Esophagus (tissue), 2 donors: ENCODE measurements around the gene CHPF. TPM values are rescaled to one million over a fixed set of nuclear protein-coding genes. Genes with fewer than 3 reads are reported as not detected.

Experiments used
- H3K27ac ChIP-seq, 2 donors: one replicate each; pipeline ENCODE4 v1.5.1; 2013; ENCODE audit warnings: low read depth in 2 of 2, mild to moderate bottlenecking in 2 of 2, inconsistent platforms in 1 of 2, low read length in 1 of 2, moderate library complexity in 1 of 2
- H3K27me3 ChIP-seq, 2 donors: one replicate each; pipeline ENCODE4 v1.6.1; 2013; ENCODE audit warnings: low read length in 2 of 2, control low read depth in 1 of 2, mild to moderate bottlenecking in 1 of 2; ENCODE audit not compliant: insufficient read depth in 2 of 2, control insufficient read depth in 1 of 2
- H3K36me3 ChIP-seq, 2 donors: one replicate each; pipeline ENCODE4 v1.6.1; 2013; ENCODE audit warnings: low read length in 1 of 2; ENCODE audit not compliant: control insufficient read depth in 2 of 2, insufficient read depth in 2 of 2
- H3K4me1 ChIP-seq, 2 donors: one replicate each; pipeline ENCODE4 v1.6.1; 2013; ENCODE audit warnings: low read length in 1 of 2; ENCODE audit not compliant: control insufficient read depth in 2 of 2, insufficient read depth in 2 of 2
- H3K4me3 ChIP-seq, 2 donors: one replicate each; pipeline ENCODE4 v1.5.1; 2013; ENCODE audit warnings: low read length in 2 of 2, mild to moderate bottlenecking in 2 of 2, low read depth in 1 of 2, moderate library complexity in 1 of 2
- H3K9me3 ChIP-seq, 2 donors: one replicate each; pipeline ENCODE4 v1.6.1; 2013; ENCODE audit warnings: mild to moderate bottlenecking in 2 of 2, low read depth in 1 of 2, low read length in 1 of 2, moderate library complexity in 1 of 2; ENCODE audit not compliant: control insufficient read depth in 2 of 2, insufficient read depth in 1 of 2
- WGBS, 2 donors: extraction: QIAGEN DNeasy Blood & Tissue Kit; methylation state at CpG; one replicate each; pipeline ENCODE4 v1.1.7; 2013; 5-methylcytosine and 5-hydroxymethylcytosine counted together
- polyA plus RNA-seq, 2 donors: library from polyadenylated mRNA; stranded (reverse); fragments of 200-250 nt; gene quantifications; one replicate each; pipeline ENCODE4 v1.2.3, GENCODE V29; 2013
- donor health status: healthy with polysubstance abuse.
- donor health status: Bipolar disorder and iron deficiency.

The CHPF gene
- 10 to 100 TPM; 10.1 to 20.2 TPM for polyA plus RNA-seq

DNA sequence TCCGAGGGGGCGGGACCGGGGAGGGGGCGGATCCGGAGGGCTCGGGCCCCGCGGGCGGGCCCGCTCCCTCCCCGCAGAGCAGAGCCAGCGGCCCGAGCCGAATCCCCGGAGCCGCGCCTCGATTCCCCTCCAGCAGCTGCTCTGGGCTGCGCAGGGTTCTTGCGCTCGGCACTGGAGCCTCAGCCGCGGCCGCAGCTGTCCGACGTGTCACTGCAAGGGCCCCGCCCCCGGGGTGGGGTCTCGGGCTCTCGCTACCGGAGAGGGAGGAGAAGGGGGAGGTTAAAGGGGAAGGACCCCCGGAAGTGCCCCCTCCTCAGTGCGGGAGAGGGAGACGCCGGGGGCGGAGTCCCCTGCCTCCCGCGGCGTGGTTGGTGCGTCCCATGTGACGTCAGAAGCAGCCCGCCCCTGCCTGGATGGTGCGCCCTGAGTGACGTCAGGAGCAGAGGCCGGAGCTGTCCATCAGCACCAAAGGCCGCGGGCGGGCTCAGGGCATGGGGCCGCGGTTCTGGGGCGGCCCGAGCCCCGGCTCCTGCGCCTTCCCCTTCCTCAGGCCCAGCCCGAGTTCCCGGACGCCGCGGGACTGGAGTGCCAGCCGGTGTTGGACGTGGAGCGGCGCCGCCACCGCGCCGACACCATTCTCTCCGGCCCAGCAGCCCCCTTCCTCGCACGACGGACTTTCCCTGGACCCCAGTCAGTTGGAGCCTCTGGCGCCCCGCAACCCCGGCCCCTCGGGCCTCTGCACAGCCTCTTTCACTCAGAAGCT is at the start of gene CHPF, which contains the start of gene TMEM198:
Gene CHPF, minus strand, starts transcription at position 214 of the 763 bp plus-strand sequence. CDS start 271 bp downstream, outside the sequence.
Gene TMEM198, plus strand, starts transcription at position 433 of the 763 bp plus-strand sequence. CDS start 700 bp downstream, outside the sequence.
- no peaks in the 10 kb centered on the region for H3K9me3 ChIP-seq
- H3K4me1 ChIP-seq = peaks cover 0 to 15% of the 10 kb centered on the region in 2 donors
- no peaks in the 10 kb centered on the region for H3K27me3 ChIP-seq
- 1% methylated on average over 66 to 75 of the region's 75 CpGs for WGBS, 2 donors
- H3K4me3 ChIP-seq = peak within 1 kb of the TSS; percentile 66 to 70
- H3K36me3 ChIP-seq = peaks cover 0 to 22% of the 10 kb centered on the region in 2 donors
- H3K27ac ChIP-seq = peak within 1 kb of the TSS; percentile 88 to 92

GRCh38 chr2:219593154-219593553 is 49.5 kb upstream of the CHPF start:
- H3K4me3 ChIP-seq = no peak overlapping the region
- WGBS, 2 donors = 84 to 88% methylated on average over 2 of the region's 2 CpGs
- H3K4me1 ChIP-seq = no peaks in the 10 kb centered on the region
- no peaks in the 10 kb centered on the region for H3K36me3 ChIP-seq
- no peaks in the 10 kb centered on the region for H3K9me3 ChIP-seq
- H3K27ac ChIP-seq = no peak overlapping the region
- H3K27me3 ChIP-seq = no peaks in the 10 kb centered on the region

DNA sequence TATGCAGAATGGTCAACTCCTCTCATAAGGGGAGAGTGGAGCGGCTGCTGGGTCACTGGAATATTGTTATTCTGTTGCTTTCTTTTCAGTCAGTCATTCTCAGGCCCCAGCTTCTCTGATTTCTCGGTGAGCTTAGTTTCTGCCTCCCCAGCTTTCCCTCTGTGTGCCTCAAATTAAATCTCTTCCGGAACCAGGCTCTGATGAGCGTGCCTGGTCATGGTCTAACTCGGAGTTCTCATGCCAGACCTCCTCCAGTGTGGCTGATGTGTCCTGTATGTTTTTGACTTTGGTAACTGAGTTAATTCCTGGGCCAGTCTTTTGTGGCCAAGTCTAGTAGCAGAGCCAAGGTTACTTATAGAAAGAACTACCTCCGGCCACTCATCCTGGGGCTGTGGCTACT is 49.1 kb upstream of the CHPF start:
- no peaks in the 10 kb centered on the region for H3K36me3 ChIP-seq
- H3K27me3 ChIP-seq = no peaks in the 10 kb centered on the region
- WGBS, 2 donors = 65 to 75% methylated on average over 6 of the region's 6 CpGs
- H3K4me3 ChIP-seq = no peak overlapping the region
- no peak overlapping the region for H3K27ac ChIP-seq
- no peaks in the 10 kb centered on the region for H3K9me3 ChIP-seq
- H3K4me1 ChIP-seq = no peaks in the 10 kb centered on the region

DNA sequence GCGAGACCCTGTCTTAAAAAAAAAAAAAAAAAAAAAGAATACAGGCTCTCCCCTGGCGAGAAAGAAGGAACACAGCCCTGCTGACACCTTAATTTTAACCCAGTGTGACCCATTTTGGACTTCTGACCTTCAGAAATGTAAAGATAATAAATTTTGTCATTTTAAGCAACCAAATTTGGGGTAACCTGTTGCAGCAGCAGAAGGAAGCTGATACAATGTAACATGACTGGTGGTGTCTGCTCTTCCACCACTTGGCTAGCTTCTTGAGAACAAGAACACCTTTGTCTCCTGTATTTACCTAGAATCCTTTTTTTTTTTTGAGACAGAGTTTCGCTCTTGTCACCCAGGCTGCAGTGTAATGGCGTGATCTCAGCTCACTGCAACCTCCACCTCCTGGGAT is 47.5 kb upstream of the CHPF start:
- Histone ChIP-seq H3K4me3 (no peak overlapping the region), H3K27me3 (no peaks in the 10 kb centered on the region), H3K36me3 (no peaks in the 10 kb centered on the region), H3K9me3 (no peaks in the 10 kb centered on the region), H3K4me1 (no peaks in the 10 kb centered on the region), H3K27ac (no peak overlapping the region)
- WGBS, 2 donors = 66 to 75% methylated on average over 4 of the region's 4 CpGs

- WGBS, 2 donors = 62 to 64% methylated on average over 2 of the region's 2 CpGs
- H3K4me3 ChIP-seq = no peak overlapping the region
- no peak overlapping the region for H3K27ac ChIP-seq
- H3K9me3 ChIP-seq = no peaks in the 10 kb centered on the region
- H3K4me1 ChIP-seq = no peaks in the 10 kb centered on the region
- H3K36me3 ChIP-seq = no peaks in the 10 kb centered on the region
- H3K27me3 ChIP-seq = no peaks in the 10 kb centered on the region
Measured at GRCh38 chr2:219581346-219581745, 37.7 kb upstream of the CHPF start.

DNA sequence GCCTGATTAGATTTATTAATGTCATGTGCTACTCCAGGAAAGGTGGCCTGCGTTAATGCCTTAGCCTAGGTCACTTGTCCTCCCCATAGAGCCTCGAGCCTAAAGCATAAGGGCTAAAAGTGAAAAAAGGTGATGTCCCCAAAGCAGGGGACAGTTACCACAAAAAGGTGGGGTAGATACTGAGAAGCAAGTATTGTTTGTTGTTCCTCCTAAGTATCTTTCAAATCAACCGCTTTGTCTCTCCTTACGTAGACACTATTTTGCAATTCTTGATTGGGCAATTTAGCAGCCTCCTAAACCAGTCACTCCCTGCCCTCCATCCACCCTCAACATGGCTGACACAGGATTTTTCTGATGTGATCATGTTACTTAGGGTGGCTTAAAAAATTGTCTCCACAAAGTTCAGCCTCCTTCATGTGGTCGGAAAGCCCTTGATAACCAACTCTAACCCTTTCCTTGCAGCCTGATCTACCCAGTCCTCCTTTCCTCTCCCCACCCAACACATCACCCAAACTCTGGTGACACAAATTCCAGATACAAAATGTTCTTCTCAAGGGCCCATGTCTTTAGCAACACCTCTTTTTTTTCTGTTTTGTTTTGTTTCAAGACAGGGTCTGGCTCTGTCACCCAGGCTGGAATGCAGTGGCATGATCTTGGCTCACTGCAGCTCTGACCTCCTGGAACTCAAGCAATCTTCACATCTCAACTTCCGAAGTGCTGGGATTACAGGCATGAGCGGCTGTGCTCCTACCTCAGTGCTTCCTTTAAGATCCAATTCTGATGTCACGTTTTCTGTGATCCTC is 35.4 kb upstream of the CHPF start:
- Histone ChIP-seq H3K4me1 (no peaks in the 10 kb centered on the region), H3K27ac (no peak overlapping the region), H3K4me3 (no peak overlapping the region), H3K9me3 (no peaks in the 10 kb centered on the region), H3K36me3 (no peaks in the 10 kb centered on the region), H3K27me3 (no peaks in the 10 kb centered on the region)
- 76 to 79% methylated on average over 8 of the region's 8 CpGs for WGBS, 2 donors

DNA sequence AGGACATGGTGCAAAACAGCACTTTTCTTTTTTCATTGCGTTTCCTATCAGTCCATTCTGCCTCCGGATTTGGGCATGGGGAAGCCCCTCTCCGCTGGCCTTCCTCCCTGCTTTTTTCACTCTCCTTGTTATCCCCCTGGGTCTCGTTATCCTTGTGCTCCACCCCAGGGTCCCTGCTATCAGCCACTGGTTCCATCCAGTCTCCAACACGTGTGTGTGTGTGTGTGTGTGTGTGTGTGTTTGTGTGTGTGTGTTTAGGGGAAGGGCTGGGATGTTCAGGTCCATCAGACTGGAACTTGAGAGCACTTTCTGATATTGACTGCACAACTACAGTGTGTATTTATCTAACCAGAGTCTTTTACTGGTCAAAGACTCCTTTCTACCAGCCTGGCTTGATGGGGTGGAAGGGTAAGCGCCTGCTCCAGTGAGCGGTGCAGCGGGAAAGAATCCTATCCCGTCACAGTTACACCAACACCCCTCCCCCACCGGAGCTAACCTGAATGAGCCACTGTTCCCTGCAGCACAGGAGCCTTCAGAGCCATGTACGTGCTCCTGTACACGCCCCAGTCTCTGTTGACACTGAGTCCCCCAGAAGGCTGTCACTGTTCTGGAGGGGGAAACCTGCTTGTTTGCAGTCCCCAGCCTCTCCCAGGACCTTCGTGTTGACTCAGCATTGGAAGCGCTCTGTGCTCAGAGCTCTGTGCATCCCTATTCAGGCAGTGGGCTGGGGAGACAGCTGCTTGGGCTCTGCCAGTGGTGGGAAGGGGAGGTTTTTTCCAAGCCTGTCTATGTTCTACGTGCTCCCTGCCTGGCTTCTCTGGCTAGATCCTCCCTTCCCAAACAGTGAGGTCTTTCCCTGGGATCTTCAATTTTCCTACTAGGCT is 33.1 kb upstream of the CHPF start:
- Histone ChIP-seq H3K4me3 (no peak overlapping the region), H3K36me3 (no peaks in the 10 kb centered on the region), H3K9me3 (no peaks in the 10 kb centered on the region), H3K4me1 (peaks cover 0 to 3% of the 10 kb centered on the region in 2 donors), H3K27me3 (no peaks in the 10 kb centered on the region), H3K27ac (no peak overlapping the region)
- WGBS, 2 donors = 31 to 38% methylated on average over 13 to 15 of the region's 15 CpGs

GRCh38 chr2:219575566-219576504 is 32.2 kb upstream of the CHPF start:
- peaks cover 0 to 5% of the 10 kb centered on the region in 2 donors for H3K4me1 ChIP-seq
- 74 to 82% methylated on average over 6 of the region's 6 CpGs for WGBS, 2 donors
- H3K4me3 ChIP-seq = no peak overlapping the region
- no peaks in the 10 kb centered on the region for H3K36me3 ChIP-seq
- H3K27me3 ChIP-seq = no peaks in the 10 kb centered on the region
- no peak overlapping the region for H3K27ac ChIP-seq
- H3K9me3 ChIP-seq = no peaks in the 10 kb centered on the region
